H1 (cell line): ENCODE data around the gene CNPY2. TPM values are rescaled to one million over a fixed set of nuclear protein-coding genes. Genes with fewer than 3 reads are reported as not detected.

ENCODE experiments used
- CTCF ChIA-PET: fragments of 300-600 bp; sonication (Branson Sonifier 250); formaldehyde crosslinking; loops from one replicate; lab custom pipeline; 2021; ENCODE audit not compliant: partially characterized antibody; lab: Charles Lee
- POLR2A ChIA-PET: fragments of 300-600 bp; sonication (Branson Sonifier 250); formaldehyde crosslinking; loops from one replicate; lab custom pipeline; 2021; ENCODE audit warnings: inconsistent platforms; ENCODE audit not compliant: partially characterized antibody; lab: Charles Lee
- DNase-seq, 2 experiments: peaks; one replicate each; pipeline versions ENCODE4 v3.0.0 to v3.0.0-alpha.2; 2010 to 2022; ENCODE audit warnings: low spot score in 2 of 2, low read depth in 1 of 2, mixed read lengths in 1 of 2
- FAIRE-seq: peaks from 2 replicates; lab custom pipeline; 2011; peaks lifted over from hg19 to GRCh38; lab: Jason Lieb, UNC
- H2AFZ ChIP-seq: 2 replicates; pipeline ENCODE4 v1.8.1; 2012; ENCODE audit warnings: low read length, inconsistent platforms
- H2AK5ac ChIP-seq: 2 replicates; pipeline ENCODE4 v1.6.1; 2013; ENCODE audit warnings: low read depth, low read length
- H2BK120ac ChIP-seq: replicated peaks from 2 replicates; pipeline ENCODE3; 2013; ENCODE audit warnings: low read depth, low read length, inconsistent platforms
- H2BK12ac ChIP-seq: 2 replicates; pipeline ENCODE4 v1.6.1; 2013; ENCODE audit warnings: low read depth, low read length
- H2BK15ac ChIP-seq: 2 replicates; pipeline ENCODE4 v1.6.1; 2013; ENCODE audit warnings: low read length
- H2BK20ac ChIP-seq: 2 replicates; pipeline ENCODE4 v1.6.1; 2013; ENCODE audit warnings: low read length
- H2BK5ac ChIP-seq: 2 replicates; pipeline ENCODE4 v1.6.1; 2013; ENCODE audit warnings: low read depth, low read length
- H3K14ac ChIP-seq: 2 replicates; pipeline ENCODE4 v1.6.1; 2013; ENCODE audit warnings: inconsistent platforms; ENCODE audit not compliant: insufficient read length
- H3K18ac ChIP-seq: 2 replicates; pipeline ENCODE4 v1.6.1; 2013; ENCODE audit warnings: low read length; ENCODE audit errors: extremely low read depth
- H3K23ac ChIP-seq: 2 replicates; pipeline ENCODE4 v1.6.1; 2013; ENCODE audit warnings: inconsistent platforms; ENCODE audit not compliant: insufficient read length
- H3K23me2 ChIP-seq: 2 replicates; pipeline ENCODE4 v1.6.1; 2013; ENCODE audit warnings: low read depth, low read length
- H3K27ac ChIP-seq: 2 replicates; pipeline ENCODE4 v1.6.1; 2011; ENCODE audit warnings: low read depth, low read length, inconsistent platforms
- H3K27me3 ChIP-seq, 4 experiments: replicated peaks in 1 of 4; 1 replicate in 1 of 4; 2 replicates in 3 of 4; pipeline versions ENCODE4 v1.6.1 to v1.8.1; 2011 to 2013; ENCODE audit warnings: low read length in 3 of 4, mild to moderate bottlenecking in 3 of 4, inconsistent platforms in 2 of 4, mixed read lengths in 2 of 4, moderate library complexity in 1 of 4; ENCODE audit not compliant: control insufficient read depth in 3 of 4, insufficient read depth in 3 of 4; ENCODE audit errors: extremely low read depth in 1 of 4
- H3K36me3 ChIP-seq, 4 experiments: 2 replicates each; pipeline versions ENCODE4 v1.6.1 to v1.8.1; 2011 to 2013; ENCODE audit warnings: mild to moderate bottlenecking in 4 of 4, low read length in 3 of 4, moderate library complexity in 2 of 4, control low read depth in 1 of 4, inconsistent platforms in 1 of 4; ENCODE audit not compliant: insufficient read depth in 4 of 4, control insufficient read depth in 2 of 4
- H3K4ac ChIP-seq: replicated peaks from 2 replicates; pipeline ENCODE3; 2013; ENCODE audit warnings: low read length, low read depth, mixed read lengths, inconsistent platforms; ENCODE audit not compliant: insufficient read length
- H3K4me1 ChIP-seq, 4 experiments: replicated peaks in 1 of 4; 1 replicate in 1 of 4; 2 replicates in 3 of 4; pipeline versions ENCODE4 v1.6.1 to v1.8.1; 2011 to 2013; ENCODE audit warnings: low read length in 3 of 4, inconsistent platforms in 2 of 4, mixed read lengths in 1 of 4; ENCODE audit not compliant: insufficient read depth in 4 of 4, control insufficient read depth in 3 of 4
- H3K4me2 ChIP-seq, 2 experiments: 2 replicates each; pipeline versions ENCODE4 v1.6.1 to v1.8.1; 2011 to 2013; ENCODE audit warnings: low read depth in 2 of 2, low read length in 2 of 2, control low read depth in 1 of 2, inconsistent platforms in 1 of 2, mild to moderate bottlenecking in 1 of 2; ENCODE audit not compliant: insufficient read depth in 1 of 2
- H3K4me3 ChIP-seq, 4 experiments: fragments of 200-600, 300-600 bp in 1 of 4; sonication (generic), shearing (Covaris generic), sonication (Bioruptor Twin) in 1 of 4; 2 replicates each; pipeline versions ENCODE4 v1.5.1 to v1.8.1; 2011 to 2016; ENCODE audit warnings: low read length in 4 of 4, low read depth in 3 of 4, control low read depth in 2 of 4, inconsistent platforms in 2 of 4, mild to moderate bottlenecking in 2 of 4, mixed read lengths in 1 of 4, moderate library complexity in 1 of 4; ENCODE audit not compliant: insufficient read depth in 2 of 4; ENCODE audit errors: extremely low read depth in 1 of 4
- H3K56ac ChIP-seq: replicated peaks from 2 replicates; pipeline ENCODE3; 2013; ENCODE audit warnings: low read depth, mild to moderate bottlenecking, mixed read lengths, low read length, inconsistent platforms; ENCODE audit not compliant: insufficient read length
- H3K79me1 ChIP-seq: 2 replicates; pipeline ENCODE4 v1.6.1; 2013; ENCODE audit warnings: low read depth, low read length, control low read depth
- H3K79me2 ChIP-seq, 2 experiments: 2 replicates each; pipeline versions ENCODE4 v1.6.1 to v1.8.1; 2012 to 2013; ENCODE audit warnings: low read length in 2 of 2, mild to moderate bottlenecking in 2 of 2, inconsistent platforms in 1 of 2; ENCODE audit not compliant: insufficient read depth in 2 of 2, control insufficient read depth in 1 of 2
- H3K9ac ChIP-seq, 4 experiments: replicated peaks in 1 of 4; 1 replicate in 1 of 4; 2 replicates in 3 of 4; pipeline versions ENCODE4 v1.6.1 to v1.8.1; 2011 to 2013; ENCODE audit warnings: low read depth in 3 of 4, low read length in 3 of 4, control low read depth in 2 of 4, mild to moderate bottlenecking in 2 of 4, moderate library complexity in 2 of 4, inconsistent platforms in 1 of 4; ENCODE audit errors: extremely low read depth in 1 of 4
- H3K9me3 ChIP-seq, 2 experiments: 2 replicates each; pipeline versions ENCODE4 v1.6.1 to v1.8.1; 2012 to 2013; ENCODE audit warnings: mild to moderate bottlenecking in 2 of 2, moderate library complexity in 2 of 2, control low read depth in 1 of 2, inconsistent platforms in 1 of 2, low read depth in 1 of 2, low read length in 1 of 2, mixed read lengths in 1 of 2; ENCODE audit not compliant: insufficient read depth in 2 of 2
- H4K20me1 ChIP-seq, 2 experiments: replicated peaks in 1 of 2; 2 replicates each; pipeline versions ENCODE3 to v1.8.1; 2011 to 2013; ENCODE audit warnings: inconsistent platforms in 2 of 2, low read length in 2 of 2, mild to moderate bottlenecking in 1 of 2; ENCODE audit not compliant: insufficient read depth in 2 of 2, control insufficient read depth in 1 of 2
- H4K5ac ChIP-seq: 2 replicates; pipeline ENCODE4 v1.6.1; 2013; ENCODE audit warnings: low read length, low read depth, mixed read lengths, inconsistent platforms; ENCODE audit not compliant: insufficient read length
- H4K8ac ChIP-seq: 2 replicates; pipeline ENCODE4 v1.8.0; 2013; ENCODE audit warnings: mild to moderate bottlenecking, moderate library complexity, low read length, inconsistent platforms; ENCODE audit not compliant: insufficient read depth; ENCODE audit errors: extremely low read depth
- H4K91ac ChIP-seq: replicated peaks from 2 replicates; pipeline ENCODE3; 2013; ENCODE audit warnings: low read length, mixed read lengths, inconsistent platforms; ENCODE audit not compliant: insufficient read length
- CHD1 ChIP-seq: IDR thresholded peaks from 2 replicates; pipeline ENCODE4 v1.6.1; 2012; ENCODE audit warnings: low read depth, low read length, improper control_type of control experiment
- EGR1 ChIP-seq: IDR thresholded peaks from 2 replicates; pipeline ENCODE4 v1.6.1; 2011; ENCODE audit warnings: low read depth, low read length, borderline replicate concordance
- EZH2 ChIP-seq: fragments of 200-600 bp; sonication (generic); IDR thresholded peaks from 2 replicates; pipeline ENCODE4 v1.7.1; 2012; ENCODE audit warnings: low read depth, mild to moderate bottlenecking, moderate library complexity, low read length, inconsistent platforms; ENCODE audit not compliant: severe bottlenecking
- FOSL1 ChIP-seq: IDR thresholded peaks from 2 replicates; pipeline ENCODE4 v1.6.1; 2011; ENCODE audit warnings: mild to moderate bottlenecking, low read depth, low read length, moderate library complexity; ENCODE audit not compliant: insufficient read depth
- MAFK ChIP-seq: IDR thresholded peaks from 2 replicates; pipeline ENCODE4 v1.6.1; 2012; ENCODE audit warnings: low read depth, mild to moderate bottlenecking, improper control_type of control experiment, low read length
- NANOG ChIP-seq: IDR thresholded peaks from 2 replicates; pipeline ENCODE4 v1.6.1; 2011; ENCODE audit warnings: low read length, low read depth, mild to moderate bottlenecking, inconsistent platforms; ENCODE audit not compliant: insufficient read depth, poor library complexity, severe bottlenecking
- SRF ChIP-seq: IDR thresholded peaks from 2 replicates; pipeline ENCODE4 v1.6.1; 2011; ENCODE audit warnings: mild to moderate bottlenecking, low read depth, low read length, moderate library complexity
- WGBS, 2 experiments: shearing (Covaris generic) in 1 of 2; methylation state at CpG; one replicate each; pipeline versions ENCODE4 v1.1.6 to v1.1.7; 2013 to 2015; ENCODE audit warnings: low lambda C conversion rate in 2 of 2, mixed read lengths in 2 of 2, inconsistent platforms in 1 of 2, low coverage in 1 of 2, missing lambda C conversion rate in 1 of 2; ENCODE audit not compliant: insufficient replicate concordance in 2 of 2, insufficient coverage in 1 of 2, insufficient read length in 1 of 2; ENCODE audit errors: extremely low coverage in 1 of 2, missing lambda C conversion rate in 1 of 2; 5-methylcytosine and 5-hydroxymethylcytosine counted together
- polyA plus RNA-seq, 7 experiments: library from polyadenylated mRNA; depleted of rRNA in 3 of 7; stranded (reverse) in 5 of 7; unstranded in 2 of 7; fragments of >200 nt in 5 of 7; fragments of 200-250 nt in 2 of 7; gene quantifications; 1 replicate in 5 of 7; 2 replicates in 1 of 7; 4 replicates in 1 of 7; pipeline versions ENCODE4 v1.2.1 to v1.2.3, GENCODE V29; 2011 to 2013; ENCODE audit warnings: missing spikeins in 2 of 7, mixed read lengths in 2 of 7
- total RNA-seq: library from RNA; stranded (reverse); fragmentation: NEBNext Ultra II Directional; extraction: Animal tissue kit (Norgen Biotek cat#: 25700); gene quantifications from 2 replicates; pipeline ENCODE4 v1.2.1, GENCODE V29; 2021
- TF ChIP-seq, protein P1 (sequence below), 3 experiments: IDR thresholded peaks; 1 replicate in 2 of 3; 2 replicates in 1 of 3; pipeline versions ENCODE4 v1.5.1 to v1.6.1; 2011; ENCODE audit warnings: low read length in 3 of 3, mild to moderate bottlenecking in 3 of 3, inconsistent platforms in 2 of 3, low read depth in 1 of 3, moderate library complexity in 1 of 3; ENCODE audit not compliant: insufficient read depth in 1 of 3; ENCODE audit errors: control extremely low read depth in 1 of 3
- TF ChIP-seq, protein P2 (sequence below): IDR thresholded peaks from 2 replicates; pipeline ENCODE4 v1.6.1; 2012; ENCODE audit warnings: low read length, inconsistent platforms

CNPY2 gene
- total and polyA plus RNA-seq, 2 of the 8 experiments (the other 6 are each of a cell fraction or from before 2014, with no cell fraction given), result 203 to 281 TPM

DNA sequence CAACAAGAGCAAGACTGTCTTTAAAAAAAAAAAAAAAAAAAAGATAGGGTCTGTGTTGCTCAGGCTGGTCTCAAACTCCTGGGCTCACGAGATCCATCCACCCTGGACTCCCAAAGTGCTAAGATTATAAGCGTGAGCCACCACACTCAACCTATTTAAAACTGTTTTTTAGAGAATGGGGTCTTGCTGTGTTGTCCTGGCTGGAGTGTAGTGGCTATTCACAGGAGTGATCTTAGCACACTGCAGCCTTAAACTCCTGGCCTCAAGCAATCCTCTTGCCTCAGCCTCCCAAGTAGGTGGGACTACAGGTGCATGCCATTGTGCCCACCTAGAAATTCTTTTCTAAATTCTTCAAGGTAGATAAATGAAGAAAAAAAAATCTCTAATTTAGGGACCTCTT lies 41.5 kb downstream of the CNPY2 start:
- Histone ChIP-seq H2BK5ac (no peak overlapping the region), H3K23ac (no peak overlapping the region), H3K9me3 (no peaks in the 10 kb centered on the region), H3K14ac (no peak overlapping the region), H2AK5ac (no peak overlapping the region), H2BK15ac (no peak overlapping the region), H2BK120ac (no peak overlapping the region), H3K9ac (no peak overlapping the region), H3K18ac (no peak overlapping the region), H3K4ac (no peak overlapping the region), H3K56ac (no peak overlapping the region), H2BK20ac (no peak overlapping the region), H3K4me2 (no peak overlapping the region), H3K23me2 (no peaks in the 10 kb centered on the region), H3K27me3 (no peaks in the 10 kb centered on the region), H3K4me1 (no peaks in the 10 kb centered on the region), H2AFZ (no peak overlapping the region), H4K20me1 (no peaks in the 10 kb centered on the region), H2BK12ac (no peak overlapping the region), H3K4me3 (no peak overlapping the region), H3K27ac (no peak overlapping the region), H4K91ac (no peak overlapping the region), H4K5ac (no peak overlapping the region), H4K8ac (no peak overlapping the region), H3K79me2 (no peaks in the 10 kb centered on the region), H3K36me3 (peaks cover 15 to 66% (median 47%) of the 10 kb centered on the region in 4 experiments; a peak in 7 of 8 replicates), H3K79me1 (no peaks in the 10 kb centered on the region)
- POLR2A ChIA-PET, result interaction anchor here (0.8 kb wide), 1 partner anchor 13 kb away, joined by 3 read pairs; no protein-coding TSS in a partner anchor
- no peak for FAIRE-seq
- CTCF ChIA-PET, result interaction anchor here (1.8 kb wide), 1 partner anchor 7 kb away, joined by 6 read pairs; the partner anchor contains the start of gene COQ10A
- WGBS, 2 experiments, result 97% methylated on average over 2 of the region's 2 CpGs; no CpG with 5 or more reads in 1 of the 2 experiments
- no peak for DNase-seq
- TF ChIP-seq, protein P1, sequence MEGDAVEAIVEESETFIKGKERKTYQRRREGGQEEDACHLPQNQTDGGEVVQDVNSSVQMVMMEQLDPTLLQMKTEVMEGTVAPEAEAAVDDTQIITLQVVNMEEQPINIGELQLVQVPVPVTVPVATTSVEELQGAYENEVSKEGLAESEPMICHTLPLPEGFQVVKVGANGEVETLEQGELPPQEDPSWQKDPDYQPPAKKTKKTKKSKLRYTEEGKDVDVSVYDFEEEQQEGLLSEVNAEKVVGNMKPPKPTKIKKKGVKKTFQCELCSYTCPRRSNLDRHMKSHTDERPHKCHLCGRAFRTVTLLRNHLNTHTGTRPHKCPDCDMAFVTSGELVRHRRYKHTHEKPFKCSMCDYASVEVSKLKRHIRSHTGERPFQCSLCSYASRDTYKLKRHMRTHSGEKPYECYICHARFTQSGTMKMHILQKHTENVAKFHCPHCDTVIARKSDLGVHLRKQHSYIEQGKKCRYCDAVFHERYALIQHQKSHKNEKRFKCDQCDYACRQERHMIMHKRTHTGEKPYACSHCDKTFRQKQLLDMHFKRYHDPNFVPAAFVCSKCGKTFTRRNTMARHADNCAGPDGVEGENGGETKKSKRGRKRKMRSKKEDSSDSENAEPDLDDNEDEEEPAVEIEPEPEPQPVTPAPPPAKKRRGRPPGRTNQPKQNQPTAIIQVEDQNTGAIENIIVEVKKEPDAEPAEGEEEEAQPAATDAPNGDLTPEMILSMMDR (IDR thresholded peaks at IDR 0.05; ENCODE audit: control extremely low read depth in 1 of 3, insufficient read depth in 1 of 3, low read depth in 1 of 3, low read length in 3 of 3), result no peak
- TF ChIP-seq CHD1, result no peak
- no peak for TF ChIP-seq FOSL1
- TF ChIP-seq, protein P2, sequence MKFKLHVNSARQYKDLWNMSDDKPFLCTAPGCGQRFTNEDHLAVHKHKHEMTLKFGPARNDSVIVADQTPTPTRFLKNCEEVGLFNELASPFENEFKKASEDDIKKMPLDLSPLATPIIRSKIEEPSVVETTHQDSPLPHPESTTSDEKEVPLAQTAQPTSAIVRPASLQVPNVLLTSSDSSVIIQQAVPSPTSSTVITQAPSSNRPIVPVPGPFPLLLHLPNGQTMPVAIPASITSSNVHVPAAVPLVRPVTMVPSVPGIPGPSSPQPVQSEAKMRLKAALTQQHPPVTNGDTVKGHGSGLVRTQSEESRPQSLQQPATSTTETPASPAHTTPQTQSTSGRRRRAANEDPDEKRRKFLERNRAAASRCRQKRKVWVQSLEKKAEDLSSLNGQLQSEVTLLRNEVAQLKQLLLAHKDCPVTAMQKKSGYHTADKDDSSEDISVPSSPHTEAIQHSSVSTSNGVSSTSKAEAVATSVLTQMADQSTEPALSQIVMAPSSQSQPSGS, result no peak
- TF ChIP-seq EZH2, result no peak
- TF ChIP-seq NANOG, result no peak
- no peak for TF ChIP-seq EGR1
- TF ChIP-seq SRF, result no peak
- TF ChIP-seq MAFK, result no peak
